ENCODE results near the gene FAM3A.
"Not testable (repeated sequence)": the region's sequence is repeated elsewhere in the genome, so short reads cannot be mapped to it uniquely, and the experiment has no call there.

The FAM3A gene

DNA sequence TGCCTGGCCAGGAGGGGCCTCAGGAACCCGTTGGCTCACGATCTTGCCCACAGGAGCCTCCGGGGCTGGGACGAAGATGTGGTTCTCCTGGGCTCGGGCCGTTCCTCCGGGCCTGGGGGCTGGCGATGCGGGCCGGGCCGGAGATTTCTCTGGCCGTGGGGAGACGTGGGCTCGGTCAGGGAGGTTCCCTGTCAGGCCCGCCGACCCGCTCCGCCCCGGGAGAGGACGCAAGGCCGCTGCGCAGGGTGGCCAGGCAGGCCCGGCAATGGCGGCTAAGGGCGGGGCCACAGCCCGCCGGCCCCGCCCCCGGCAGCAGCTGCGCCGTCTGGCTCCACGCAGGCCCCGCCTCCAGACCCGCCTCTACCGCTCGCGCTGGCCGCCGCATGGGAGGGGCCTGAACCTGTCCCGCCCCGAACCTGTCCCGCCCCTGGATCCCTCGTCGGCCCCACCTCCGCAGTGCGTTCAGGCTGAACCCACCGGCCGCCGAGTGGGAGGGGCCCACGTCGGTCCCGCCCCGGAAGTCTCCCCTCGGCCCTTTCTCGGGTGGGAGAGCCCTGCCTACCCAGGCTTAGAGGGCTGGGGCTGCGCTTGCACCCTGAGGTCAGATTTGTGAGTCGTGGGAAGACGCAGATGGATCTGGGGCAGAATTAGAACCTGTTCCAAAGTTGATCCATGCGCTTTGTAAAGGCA, at the start of gene FAM3A:
Gene FAM3A (minus strand): TSS at position 267 of the 690 bp plus-strand sequence. CDS start 460 bp downstream, outside the sequence.
- Mint-ChIP-seq H3K27me3 (no peaks in the 10 kb centered on the region), H3K4me3 (peak within 1 kb of the TSS; percentile 86), H3K4me1 (peaks cover 34% of the 10 kb centered on the region), H3K36me3 (peaks cover 1% of the 10 kb centered on the region), H3K27ac (peak within 1 kb of the TSS; percentile 91), H3K9me3 (no peaks in the 10 kb centered on the region)

DNA sequence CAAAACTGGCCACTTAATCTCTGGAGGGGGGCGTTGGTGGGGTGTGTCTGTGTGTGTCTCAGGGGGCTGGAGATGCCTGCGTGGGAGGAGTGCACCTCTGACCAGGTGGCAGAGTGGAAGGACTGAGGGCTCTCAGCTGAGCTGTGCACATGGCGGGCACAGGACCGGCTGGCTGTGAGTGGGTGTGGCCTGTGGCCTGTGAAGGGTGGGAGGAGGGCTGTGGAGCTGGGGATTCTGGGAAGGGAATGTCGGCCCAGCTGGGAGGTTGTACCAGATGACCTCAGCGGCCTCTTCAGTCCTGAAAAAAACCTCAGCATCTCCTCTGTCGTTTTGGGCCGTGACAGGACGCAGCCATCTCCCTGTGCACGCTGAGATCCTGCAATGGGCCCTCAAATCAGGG, 46.3 kb upstream of the FAM3A start:
- not testable (repeated sequence) for H3K27ac Mint-ChIP-seq, H3K9me3 Mint-ChIP-seq, H3K36me3 Mint-ChIP-seq, H3K4me3 Mint-ChIP-seq, H3K4me1 Mint-ChIP-seq, H3K27me3 Mint-ChIP-seq

GRCh38 chrX:154560326-154560725, 44.3 kb upstream of the FAM3A start:
- H3K4me3 Mint-ChIP-seq, H3K36me3 Mint-ChIP-seq, H3K9me3 Mint-ChIP-seq: not testable (repeated sequence)

GRCh38 chrX:154558896-154559295, 42.9 kb upstream of the FAM3A start:
- H3K36me3 Mint-ChIP-seq, H3K4me1 Mint-ChIP-seq, H3K27me3 Mint-ChIP-seq, H3K9me3 Mint-ChIP-seq, H3K27ac Mint-ChIP-seq, H3K4me3 Mint-ChIP-seq: not testable (repeated sequence)

More at GRCh38 chrX:154560326-154560725, 44.3 kb upstream of the FAM3A start:
- not testable (repeated sequence) for H3K27me3 Mint-ChIP-seq, H3K4me1 Mint-ChIP-seq, H3K27ac Mint-ChIP-seq

GRCh38 chrX:154558060-154558690, 42.1 kb upstream of the FAM3A start:
- H3K9me3 Mint-ChIP-seq, H3K4me1 Mint-ChIP-seq, H3K27me3 Mint-ChIP-seq, H3K27ac Mint-ChIP-seq, H3K36me3 Mint-ChIP-seq, H3K4me3 Mint-ChIP-seq: not testable (repeated sequence)

DNA sequence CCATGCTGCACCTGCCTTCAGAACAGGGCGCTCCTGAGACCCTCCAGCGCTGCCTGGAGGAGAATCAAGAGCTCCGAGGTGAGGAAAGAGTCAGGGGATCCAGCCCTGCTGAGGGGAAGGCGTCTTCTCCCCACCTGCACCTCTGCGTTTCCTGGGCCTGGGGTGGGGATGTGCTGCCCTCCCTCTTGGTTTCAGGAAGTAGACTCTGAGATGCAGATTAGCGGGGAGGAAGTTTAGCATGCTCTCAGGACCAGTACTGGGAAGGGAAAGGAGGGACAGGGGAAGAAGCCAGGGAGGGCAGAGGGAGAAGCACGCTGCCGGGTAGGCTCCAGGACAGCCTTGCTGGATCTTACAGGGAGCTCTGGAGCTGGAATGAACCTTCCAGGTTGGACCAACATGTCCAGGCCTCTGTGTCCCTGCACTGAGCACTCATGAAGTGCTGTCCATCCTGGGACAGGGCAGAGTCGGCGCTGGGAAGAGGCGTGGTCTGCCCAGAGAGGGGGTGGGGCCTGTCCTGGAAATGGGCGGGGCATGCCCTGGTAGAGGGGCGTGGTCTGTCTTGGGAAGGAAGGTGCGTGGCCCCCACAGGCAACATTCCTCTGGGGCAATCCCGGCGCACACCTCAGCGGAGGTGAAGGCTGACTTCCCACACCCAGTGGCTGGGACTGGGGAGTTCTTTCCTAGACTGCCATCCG, 36.2 kb upstream of the FAM3A start:
- peaks cover 42% of the 10 kb centered on the region for H3K4me1 Mint-ChIP-seq
- not testable (repeated sequence) for H3K27ac Mint-ChIP-seq, H3K9me3 Mint-ChIP-seq, H3K27me3 Mint-ChIP-seq, H3K36me3 Mint-ChIP-seq, H3K4me3 Mint-ChIP-seq

DNA sequence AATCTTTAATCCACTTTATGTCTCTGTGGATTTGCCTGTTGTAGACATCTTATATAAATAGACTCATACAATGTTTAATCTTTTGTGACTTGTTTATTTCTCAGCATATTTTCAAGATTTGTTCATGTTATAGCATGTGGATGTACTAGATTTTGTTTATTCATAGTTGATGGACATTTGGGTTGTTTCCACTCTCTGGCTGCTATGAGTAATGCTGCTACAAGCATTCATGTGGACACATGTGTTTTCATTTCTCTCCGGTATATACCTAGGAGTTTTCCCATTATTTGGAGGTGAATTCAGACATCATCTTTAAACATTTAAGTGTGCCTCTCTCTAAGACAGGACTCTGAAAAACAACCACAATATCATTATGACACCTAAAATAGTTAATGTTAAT, 33.7 kb upstream of the FAM3A start:
- Mint-ChIP-seq H3K4me3 (peak overlapping the region; percentile 64), H3K36me3 (peaks cover 6% of the 10 kb centered on the region), H3K27ac (peak overlapping the region; percentile 80), H3K27me3 (no peaks in the 10 kb centered on the region), H3K9me3 (no peaks in the 10 kb centered on the region), H3K4me1 (peaks cover 46% of the 10 kb centered on the region)

DNA sequence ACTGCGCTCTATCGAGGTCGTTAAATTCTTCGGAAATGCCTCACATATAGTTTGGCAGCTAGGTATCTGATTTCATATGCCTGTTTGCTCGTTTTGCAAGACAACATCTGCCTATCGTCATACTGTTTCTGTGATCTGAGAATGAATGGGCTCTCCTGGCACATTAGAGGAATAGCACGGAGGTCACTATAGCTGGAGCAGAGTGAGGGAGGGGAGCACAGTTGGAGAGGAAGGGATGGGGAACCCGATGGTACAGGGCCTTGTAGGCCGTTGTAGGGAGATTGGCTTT, 31.9 kb upstream of the FAM3A start:
- Mint-ChIP-seq H3K27ac (peak overlapping the region; percentile 98), H3K27me3 (no peaks in the 10 kb centered on the region), H3K4me3 (peak overlapping the region; percentile 100), H3K36me3 (peaks cover 6% of the 10 kb centered on the region), H3K9me3 (no peaks in the 10 kb centered on the region), H3K4me1 (peaks cover 41% of the 10 kb centered on the region)

GRCh38 chrX:154547245-154548027, 31.4 kb upstream of the FAM3A start, which contains the start of gene IKBKG:
TSS of gene IKBKG (plus strand) at chrX:154547620. CDS start at chrX:154552003, 4,383 bp downstream.
- peaks cover 44% of the 10 kb centered on the region for H3K4me1 Mint-ChIP-seq
- peaks cover 6% of the 10 kb centered on the region for H3K36me3 Mint-ChIP-seq

GRCh38 chrX:154546354-154547244, 30.6 kb upstream of the FAM3A start, which contains the start of gene G6PD:
TSS of gene G6PD (minus strand) at chrX:154546846. CDS start at chrX:154546155, 691 bp downstream.
- Mint-ChIP-seq H3K9me3 (no peaks in the 10 kb centered on the region), H3K4me3 (peak within 1 kb of the TSS; percentile 100), H3K36me3 (peaks cover 8% of the 10 kb centered on the region), H3K27ac (peak within 1 kb of the TSS; percentile 98), H3K4me1 (peaks cover 42% of the 10 kb centered on the region), H3K27me3 (no peaks in the 10 kb centered on the region)

More at GRCh38 chrX:154547245-154548027, 31.4 kb upstream of the FAM3A start, which contains the start of gene IKBKG:
- H3K27ac Mint-ChIP-seq, result peak within 1 kb of the TSS; percentile 98
- H3K4me3 Mint-ChIP-seq, result peak within 1 kb of the TSS; percentile 100
- H3K27me3 Mint-ChIP-seq, result no peaks in the 10 kb centered on the region
- H3K9me3 Mint-ChIP-seq, result no peaks in the 10 kb centered on the region

DNA sequence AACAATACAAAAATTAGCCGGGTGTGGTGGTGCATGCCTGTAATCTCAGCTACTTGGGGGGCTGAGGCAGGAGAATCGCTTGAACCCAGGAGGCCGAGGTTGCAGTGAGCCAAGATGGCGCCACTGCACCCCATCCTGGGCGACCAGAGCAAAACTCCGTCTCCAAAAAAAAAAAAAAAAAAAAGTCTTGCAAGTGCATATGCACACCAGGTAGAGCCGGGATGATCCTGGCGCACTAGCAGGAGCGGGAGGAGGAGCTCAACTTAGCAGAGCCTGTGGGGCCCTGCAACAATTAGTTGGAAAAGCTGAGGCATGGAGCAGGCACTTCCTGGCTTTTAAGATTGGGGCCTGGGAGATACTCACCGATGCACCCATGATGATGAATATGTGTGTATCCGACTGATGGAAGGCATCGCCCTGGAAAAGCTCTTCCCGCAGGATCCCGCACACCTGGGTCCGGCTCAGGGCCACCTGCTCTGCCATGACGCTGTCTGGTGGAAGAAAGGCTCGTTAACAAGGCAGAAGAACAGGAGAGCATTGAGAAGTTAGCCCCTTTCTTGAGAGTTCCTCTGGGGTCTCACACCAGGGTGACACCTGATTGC, 29.7 kb upstream of the FAM3A start:
- Mint-ChIP-seq H3K4me3 (peak overlapping the region; percentile 91), H3K27ac (peak overlapping the region; percentile 30)

DNA sequence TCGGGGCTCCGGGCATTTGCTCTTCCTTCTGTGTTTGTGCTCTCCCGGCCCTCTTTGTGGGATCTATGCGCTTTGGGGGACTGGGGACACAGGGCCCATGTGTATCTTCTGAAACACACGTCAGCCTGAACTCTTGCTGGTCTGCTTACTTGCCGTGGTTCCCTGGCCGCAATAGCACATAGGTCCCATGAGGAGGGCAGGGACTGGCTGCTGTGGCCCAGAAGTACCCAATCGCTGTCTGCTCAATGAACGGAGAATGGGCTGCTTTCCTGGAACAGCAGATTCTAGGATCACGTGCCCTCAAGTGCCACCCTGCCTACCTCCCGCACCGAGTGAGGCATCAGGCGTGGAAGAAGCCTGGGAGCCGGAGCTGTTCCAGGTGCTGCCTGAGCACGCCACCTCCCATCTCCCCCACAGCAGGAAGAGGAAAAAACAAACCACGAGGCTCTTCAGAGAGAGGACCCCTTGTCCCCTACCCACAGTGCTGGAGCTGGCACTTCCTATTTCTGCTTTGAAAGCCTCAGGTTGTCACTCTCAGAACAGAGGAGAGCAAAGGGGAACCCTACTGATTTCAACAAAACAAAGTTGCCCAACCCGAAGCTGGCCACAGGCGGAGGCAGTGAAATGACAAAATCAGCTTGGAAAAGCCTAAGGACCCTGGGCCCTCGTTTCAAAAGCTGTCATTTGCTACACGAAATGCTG, 26.8 kb upstream of the FAM3A start:
- Mint-ChIP-seq H3K27me3 (no peaks in the 10 kb centered on the region), H3K9me3 (no peaks in the 10 kb centered on the region), H3K36me3 (peaks cover 3% of the 10 kb centered on the region), H3K27ac (peak overlapping the region; percentile 99), H3K4me3 (peak overlapping the region; percentile 91), H3K4me1 (peaks cover 32% of the 10 kb centered on the region)

More for the DNA sequence above, 29.7 kb upstream of the FAM3A start:
- Mint-ChIP-seq H3K27me3 (no peaks in the 10 kb centered on the region), H3K36me3 (peaks cover 8% of the 10 kb centered on the region), H3K9me3 (no peaks in the 10 kb centered on the region), H3K4me1 (peaks cover 43% of the 10 kb centered on the region)

- H3K27me3 Mint-ChIP-seq, result no peaks in the 10 kb centered on the region
- H3K9me3 Mint-ChIP-seq, result no peaks in the 10 kb centered on the region
- peaks cover 31% of the 10 kb centered on the region for H3K4me1 Mint-ChIP-seq
- H3K36me3 Mint-ChIP-seq, result peaks cover 2% of the 10 kb centered on the region
- peak overlapping the region; percentile 99 for H3K27ac Mint-ChIP-seq
- peak overlapping the region; percentile 91 for H3K4me3 Mint-ChIP-seq
Measured at GRCh38 chrX:154541896-154542722, 26.1 kb upstream of the FAM3A start.
